WTC11 (cell line): ENCODE results near the gene KIRREL3. TPM values are rescaled to one million over a fixed set of nuclear protein-coding genes. Genes with fewer than 3 reads are reported as not detected.
A peak's percentile ranks its signal among the peaks of the same experiment; 100 is the strongest.

Source experiments
- ATAC-seq: fragments of 200-7000 bp; cut with Tn5 transposase; 2 replicates; pipeline ENCODE4 v1.10.0; 2021; ENCODE audit warnings: mild to moderate bottlenecking, moderate library complexity
- CTCF ChIA-PET: fragments of 300-600 bp; sonication (Branson Sonifier 250); formaldehyde crosslinking; loops from one replicate; lab custom pipeline; 2021; ENCODE audit warnings: antibody characterized with exemption; lab: Charles Lee
- POLR2A ChIA-PET: fragments of 350-600 bp; sonication (Branson Sonifier 250); formaldehyde crosslinking; loops from one replicate; lab custom pipeline; 2021; ENCODE audit warnings: antibody characterized with exemption; lab: Charles Lee
- DNase-seq: peaks from one replicate; pipeline ENCODE4 v3.0.0; 2021; ENCODE audit warnings: low spot score
- H3K27ac Mint-ChIP-seq: 2 replicates; pipeline ENCODE4 v1.8.0; 2021; ENCODE audit warnings: mixed read lengths
- H3K27me3 Mint-ChIP-seq: 2 replicates; pipeline ENCODE4 v1.8.0; 2021; ENCODE audit warnings: low read depth, mild to moderate bottlenecking, moderate library complexity, mixed read lengths
- H3K36me3 Mint-ChIP-seq: 2 replicates; pipeline ENCODE4 v1.8.0; 2021; ENCODE audit warnings: mixed read lengths
- H3K4me1 Mint-ChIP-seq: 2 replicates; pipeline ENCODE4 v1.8.0; 2022; ENCODE audit warnings: mixed read lengths
- H3K4me3 Mint-ChIP-seq: 2 replicates; pipeline ENCODE4 v1.8.0; 2021; ENCODE audit warnings: mild to moderate bottlenecking, moderate library complexity, mixed read lengths
- H3K9me3 Mint-ChIP-seq: 2 replicates; pipeline ENCODE4 v1.8.0; 2021; ENCODE audit warnings: mixed read lengths
- E2F5 ChIP-seq: sonication (generic); formaldehyde crosslinking; IDR thresholded peaks from 2 replicates; pipeline ENCODE4 v1.8.1; 2022; ENCODE audit warnings: mild to moderate bottlenecking, moderate library complexity, missing genetic modification reagents
- ELF4 ChIP-seq: sonication (generic); formaldehyde crosslinking; IDR thresholded peaks from 2 replicates; pipeline ENCODE4 v1.8.1; 2022; ENCODE audit warnings: low read depth, mild to moderate bottlenecking, moderate library complexity, missing genetic modification reagents
- ERG ChIP-seq: fragments of 250-450 bp; sonication (Bioruptor Pico); IDR thresholded peaks from 2 replicates; pipeline ENCODE4 v1.8.0; 2021; ENCODE audit warnings: mild to moderate bottlenecking
- ESRRA ChIP-seq: sonication (generic); formaldehyde crosslinking; IDR thresholded peaks from 2 replicates; pipeline ENCODE4 v1.8.1; 2022; ENCODE audit warnings: mild to moderate bottlenecking, missing genetic modification reagents, borderline replicate concordance
- JAZF1 ChIP-seq: fragments of 250-450 bp; sonication (Bioruptor Pico); IDR thresholded peaks from 2 replicates; pipeline ENCODE4 v1.9.0; 2021; ENCODE audit warnings: moderate library complexity, mild to moderate bottlenecking, inconsistent platforms
- NR1H2 ChIP-seq: sonication (generic); formaldehyde crosslinking; IDR thresholded peaks from 2 replicates; pipeline ENCODE4 v1.9.0; 2021; ENCODE audit warnings: mild to moderate bottlenecking, moderate library complexity, missing genetic modification reagents
- OVOL2 ChIP-seq: fragments of 250-450 bp; sonication (Bioruptor Pico); IDR thresholded peaks from 2 replicates; pipeline ENCODE4 v1.9.0; 2021; ENCODE audit warnings: mild to moderate bottlenecking, borderline replicate concordance
- USF1 ChIP-seq: sonication (generic); formaldehyde crosslinking; IDR thresholded peaks from 2 replicates; pipeline ENCODE4 v1.8.0; 2022; ENCODE audit warnings: mild to moderate bottlenecking, missing genetic modification reagents
- ZBTB21 ChIP-seq: sonication (generic); formaldehyde crosslinking; IDR thresholded peaks from 2 replicates; pipeline ENCODE4 v1.8.1; 2023; ENCODE audit warnings: mild to moderate bottlenecking, missing genetic modification reagents, borderline replicate concordance
- ZNF138 ChIP-seq: sonication (generic); formaldehyde crosslinking; conservative IDR thresholded peaks from 2 replicates; pipeline ENCODE4 v1.8.1; 2022; ENCODE audit warnings: mild to moderate bottlenecking, moderate library complexity, missing genetic modification reagents
- ZNF219 ChIP-seq: sonication (generic); formaldehyde crosslinking; IDR thresholded peaks from 2 replicates; pipeline ENCODE4 v1.8.0; 2023; ENCODE audit warnings: missing genetic modification reagents, mild to moderate bottlenecking, borderline replicate concordance
- ZNF423 ChIP-seq: fragments of 250-450 bp; sonication (Bioruptor Pico); IDR thresholded peaks from 2 replicates; pipeline ENCODE4 v2.1.2; 2022; ENCODE audit warnings: mild to moderate bottlenecking, moderate library complexity
- ZNF512 ChIP-seq: sonication (generic); formaldehyde crosslinking; IDR thresholded peaks from 2 replicates; pipeline ENCODE4 v1.8.1; 2022; ENCODE audit warnings: missing genetic modification reagents, borderline replicate concordance
- total RNA-seq: library from RNA; stranded (reverse); gene quantifications from 3 replicates; pipeline ENCODE4 v1.2.3, GENCODE V29; 2021
- TF ChIP-seq, protein P1 (sequence below): sonication (generic); formaldehyde crosslinking; IDR thresholded peaks from 2 replicates; pipeline ENCODE4 v1.8.1; 2023; ENCODE audit warnings: mild to moderate bottlenecking, moderate library complexity, missing genetic modification reagents
- TF ChIP-seq, protein P2 (sequence below): fragments of 250-450 bp; sonication (Bioruptor Pico); IDR thresholded peaks from 2 replicates; pipeline ENCODE4 v2.1.2; 2022; ENCODE audit warnings: mild to moderate bottlenecking, moderate library complexity
- TF ChIP-seq, protein P3 (sequence below): sonication (generic); formaldehyde crosslinking; conservative IDR thresholded peaks from 2 replicates; pipeline ENCODE4 v1.8.1; 2023; ENCODE audit warnings: mild to moderate bottlenecking, low read depth, missing genetic modification reagents, moderate library complexity
- TF ChIP-seq, protein P4 (sequence below): fragments of 200-600 bp; IDR thresholded peaks from 2 replicates; pipeline ENCODE4 v1.8.0; 2022; ENCODE audit warnings: antibody characterized with exemption
- TF ChIP-seq, protein P5 (sequence below): sonication (generic); formaldehyde crosslinking; conservative IDR thresholded peaks from 2 replicates; pipeline ENCODE4 v1.8.1; 2022; ENCODE audit warnings: mild to moderate bottlenecking, missing genetic modification reagents

Gene KIRREL3
- total RNA-seq, 1 experiment from 2014 or later = 0.59 TPM

GRCh38 chr11:127006311-127006710, 5.7 kb upstream of the KIRREL3 start (continued):
- TF ChIP-seq, protein P1, sequence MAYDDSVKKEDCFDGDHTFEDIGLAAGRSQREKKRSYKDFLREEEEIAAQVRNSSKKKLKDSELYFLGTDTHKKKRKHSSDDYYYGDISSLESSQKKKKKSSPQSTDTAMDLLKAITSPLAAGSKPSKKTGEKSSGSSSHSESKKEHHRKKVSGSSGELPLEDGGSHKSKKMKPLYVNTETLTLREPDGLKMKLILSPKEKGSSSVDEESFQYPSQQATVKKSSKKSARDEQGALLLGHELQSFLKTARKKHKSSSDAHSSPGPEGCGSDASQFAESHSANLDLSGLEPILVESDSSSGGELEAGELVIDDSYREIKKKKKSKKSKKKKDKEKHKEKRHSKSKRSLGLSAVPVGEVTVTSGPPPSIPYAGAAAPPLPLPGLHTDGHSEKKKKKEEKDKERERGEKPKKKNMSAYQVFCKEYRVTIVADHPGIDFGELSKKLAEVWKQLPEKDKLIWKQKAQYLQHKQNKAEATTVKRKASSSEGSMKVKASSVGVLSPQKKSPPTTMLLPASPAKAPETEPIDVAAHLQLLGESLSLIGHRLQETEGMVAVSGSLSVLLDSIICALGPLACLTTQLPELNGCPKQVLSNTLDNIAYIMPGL = no peak
- TF ChIP-seq E2F5 (CRISPR knock-in tag) (no peak), JAZF1 (CRISPR knock-in tag) (no peak), ZNF219 (CRISPR knock-in tag) (no peak), ERG (CRISPR knock-in tag) (no peak), ESRRA (CRISPR knock-in tag) (no peak), NR1H2 (CRISPR knock-in tag) (no peak), USF1 (no peak)
- TF ChIP-seq, protein P2, sequence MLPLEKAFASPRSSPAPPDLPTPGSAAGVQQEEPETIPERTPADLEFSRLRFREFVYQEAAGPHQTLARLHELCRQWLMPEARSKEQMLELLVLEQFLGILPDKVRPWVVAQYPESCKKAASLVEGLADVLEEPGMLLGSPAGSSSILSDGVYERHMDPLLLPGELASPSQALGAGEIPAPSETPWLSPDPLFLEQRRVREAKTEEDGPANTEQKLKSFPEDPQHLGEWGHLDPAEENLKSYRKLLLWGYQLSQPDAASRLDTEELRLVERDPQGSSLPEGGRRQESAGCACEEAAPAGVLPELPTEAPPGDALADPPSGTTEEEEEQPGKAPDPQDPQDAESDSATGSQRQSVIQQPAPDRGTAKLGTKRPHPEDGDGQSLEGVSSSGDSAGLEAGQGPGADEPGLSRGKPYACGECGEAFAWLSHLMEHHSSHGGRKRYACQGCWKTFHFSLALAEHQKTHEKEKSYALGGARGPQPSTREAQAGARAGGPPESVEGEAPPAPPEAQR (CRISPR knock-in tag) = no peak
- TF ChIP-seq, protein P3, sequence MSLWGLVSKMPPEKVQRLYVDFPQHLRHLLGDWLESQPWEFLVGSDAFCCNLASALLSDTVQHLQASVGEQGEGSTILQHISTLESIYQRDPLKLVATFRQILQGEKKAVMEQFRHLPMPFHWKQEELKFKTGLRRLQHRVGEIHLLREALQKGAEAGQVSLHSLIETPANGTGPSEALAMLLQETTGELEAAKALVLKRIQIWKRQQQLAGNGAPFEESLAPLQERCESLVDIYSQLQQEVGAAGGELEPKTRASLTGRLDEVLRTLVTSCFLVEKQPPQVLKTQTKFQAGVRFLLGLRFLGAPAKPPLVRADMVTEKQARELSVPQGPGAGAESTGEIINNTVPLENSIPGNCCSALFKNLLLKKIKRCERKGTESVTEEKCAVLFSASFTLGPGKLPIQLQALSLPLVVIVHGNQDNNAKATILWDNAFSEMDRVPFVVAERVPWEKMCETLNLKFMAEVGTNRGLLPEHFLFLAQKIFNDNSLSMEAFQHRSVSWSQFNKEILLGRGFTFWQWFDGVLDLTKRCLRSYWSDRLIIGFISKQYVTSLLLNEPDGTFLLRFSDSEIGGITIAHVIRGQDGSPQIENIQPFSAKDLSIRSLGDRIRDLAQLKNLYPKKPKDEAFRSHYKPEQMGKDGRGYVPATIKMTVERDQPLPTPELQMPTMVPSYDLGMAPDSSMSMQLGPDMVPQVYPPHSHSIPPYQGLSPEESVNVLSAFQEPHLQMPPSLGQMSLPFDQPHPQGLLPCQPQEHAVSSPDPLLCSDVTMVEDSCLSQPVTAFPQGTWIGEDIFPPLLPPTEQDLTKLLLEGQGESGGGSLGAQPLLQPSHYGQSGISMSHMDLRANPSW (CRISPR knock-in tag) = no peak

GRCh38 chr11:127003260-127003981, 2.9 kb upstream of the KIRREL3 start:
- POLR2A ChIA-PET = interaction anchor here (0.6 kb wide), 1 partner anchor 13 kb away, joined by 4 read pairs; no protein-coding TSS in a partner anchor
- TF ChIP-seq OVOL2 (no peak), E2F5 (CRISPR knock-in tag) (0 out of 2 replicates have a peak, but pooled peaks have one; percentile 44), ELF4 (CRISPR knock-in tag) (no peak), NR1H2 (CRISPR knock-in tag) (0 out of 2 replicates have a peak, but pooled peaks have one; percentile 20), ZNF138 (CRISPR knock-in tag) (0 out of 2 replicates have a peak, but pooled peaks have one; percentile 33), ZNF423 (CRISPR knock-in tag) (peak; percentile 40; the same call in 1 of the 2 replicates), ZNF512 (0 out of 2 replicates have a peak, but pooled peaks have one; percentile 35), ZBTB21 (no peak)
- TF ChIP-seq, protein P4, sequence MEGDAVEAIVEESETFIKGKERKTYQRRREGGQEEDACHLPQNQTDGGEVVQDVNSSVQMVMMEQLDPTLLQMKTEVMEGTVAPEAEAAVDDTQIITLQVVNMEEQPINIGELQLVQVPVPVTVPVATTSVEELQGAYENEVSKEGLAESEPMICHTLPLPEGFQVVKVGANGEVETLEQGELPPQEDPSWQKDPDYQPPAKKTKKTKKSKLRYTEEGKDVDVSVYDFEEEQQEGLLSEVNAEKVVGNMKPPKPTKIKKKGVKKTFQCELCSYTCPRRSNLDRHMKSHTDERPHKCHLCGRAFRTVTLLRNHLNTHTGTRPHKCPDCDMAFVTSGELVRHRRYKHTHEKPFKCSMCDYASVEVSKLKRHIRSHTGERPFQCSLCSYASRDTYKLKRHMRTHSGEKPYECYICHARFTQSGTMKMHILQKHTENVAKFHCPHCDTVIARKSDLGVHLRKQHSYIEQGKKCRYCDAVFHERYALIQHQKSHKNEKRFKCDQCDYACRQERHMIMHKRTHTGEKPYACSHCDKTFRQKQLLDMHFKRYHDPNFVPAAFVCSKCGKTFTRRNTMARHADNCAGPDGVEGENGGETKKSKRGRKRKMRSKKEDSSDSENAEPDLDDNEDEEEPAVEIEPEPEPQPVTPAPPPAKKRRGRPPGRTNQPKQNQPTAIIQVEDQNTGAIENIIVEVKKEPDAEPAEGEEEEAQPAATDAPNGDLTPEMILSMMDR = peak; percentile 15; the same call in 1 of the 2 replicates
- TF ChIP-seq, protein P5, sequence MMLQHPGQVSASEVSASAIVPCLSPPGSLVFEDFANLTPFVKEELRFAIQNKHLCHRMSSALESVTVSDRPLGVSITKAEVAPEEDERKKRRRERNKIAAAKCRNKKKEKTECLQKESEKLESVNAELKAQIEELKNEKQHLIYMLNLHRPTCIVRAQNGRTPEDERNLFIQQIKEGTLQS = no peak

More at GRCh38 chr11:127003260-127003981, 2.9 kb upstream of the KIRREL3 start:
- H3K4me1 Mint-ChIP-seq = peaks cover 29% of the 10 kb centered on the region
- no peaks in the 10 kb centered on the region for H3K9me3 Mint-ChIP-seq
- peaks cover 18% of the 10 kb centered on the region for H3K27me3 Mint-ChIP-seq
- H3K36me3 Mint-ChIP-seq = no peaks in the 10 kb centered on the region
- no peak overlapping the region for H3K27ac Mint-ChIP-seq
- DNase-seq (peak; percentile 83), ATAC-seq (peak; percentile 85)
- CTCF ChIA-PET = interaction anchor here (0.7 to 5.6 kb wide), 7 partner anchors 13 to 397 kb away, joined by 3 to 66 read pairs (median 4); no protein-coding TSS in a partner anchor
- H3K4me3 Mint-ChIP-seq = peak overlapping the region; percentile 71
